GM21360 (cell line): ENCODE measurements around the gene INTS15.
A peak's percentile ranks its signal among the peaks of the same experiment; 100 is the strongest.
"Not testable (repeated sequence)": the region's sequence is repeated elsewhere in the genome, so short reads cannot be mapped to it uniquely, and the experiment has no call there.

ENCODE experiments used
- ATAC-seq: cut with Tn5 transposase; IDR thresholded peaks from one replicate; pipeline ENCODE4 v1.9.1; 2021; ENCODE audit warnings: mild to moderate bottlenecking, moderate library complexity; ENCODE audit not compliant: unreplicated experiment

The INTS15 gene

DNA sequence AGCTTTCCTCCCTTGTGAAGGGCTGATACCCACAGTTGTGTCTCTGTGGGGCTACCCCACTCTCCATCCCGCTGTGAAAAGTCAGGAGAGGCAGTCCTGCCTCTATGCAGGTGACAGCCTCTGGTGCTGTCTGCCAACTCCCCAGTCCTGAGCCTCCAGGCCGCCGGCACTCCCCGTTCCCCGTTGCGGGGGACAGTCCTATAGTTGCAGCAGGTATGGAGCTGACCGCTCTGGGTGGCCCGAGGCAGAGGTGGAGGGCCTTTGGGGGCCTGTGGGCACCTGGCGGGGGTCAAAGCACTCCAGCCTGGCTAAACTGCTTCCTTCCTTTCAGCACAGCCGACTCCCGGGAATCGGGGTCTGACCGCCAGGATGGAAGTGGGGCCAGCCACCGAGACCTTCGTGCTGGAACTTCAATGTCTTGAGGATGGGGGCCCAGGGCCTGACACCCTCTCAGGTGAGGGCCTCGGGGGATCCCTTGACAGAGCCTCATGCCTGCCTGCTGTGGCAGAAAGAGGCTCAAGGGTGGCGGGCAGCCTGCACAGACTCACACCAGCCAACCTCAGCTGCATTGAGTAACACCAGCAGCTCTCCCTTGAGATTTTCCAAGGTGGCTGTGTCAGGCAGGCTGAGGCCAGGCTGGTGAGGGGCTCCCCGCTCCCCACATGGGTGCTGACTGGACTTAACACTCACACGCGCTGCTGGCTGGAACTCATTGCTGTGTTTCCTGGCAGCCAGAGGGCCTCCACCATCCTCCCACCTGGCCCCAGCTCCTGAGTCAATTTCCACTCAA lies 27.2 kb downstream of the INTS15 start:
- ATAC-seq, result no peak

- ATAC-seq, result no peak
These were observed 28.8 kb downstream of the INTS15 start for GRCh38 chr7:6618621-6619020.

DNA sequence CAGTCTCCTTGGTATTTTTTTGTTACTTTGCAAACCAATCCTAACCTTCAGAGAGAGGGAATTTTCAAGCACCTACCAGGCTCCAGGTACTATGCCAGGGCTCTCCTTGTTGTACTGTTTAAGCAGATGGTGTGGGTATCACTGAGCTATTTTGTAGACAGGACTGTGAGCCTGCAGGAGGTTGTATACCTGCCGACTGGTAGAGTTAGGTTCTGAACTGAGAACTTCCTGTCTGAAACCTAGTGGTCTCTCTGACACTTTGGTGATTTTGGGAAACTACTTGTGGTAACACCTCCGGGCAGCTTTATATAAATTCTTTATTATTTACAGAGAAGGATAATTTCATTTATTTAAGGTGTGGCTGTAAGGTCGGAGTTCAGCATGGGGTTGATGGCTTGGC lies 30.1 kb downstream of the INTS15 start:
- ATAC-seq, result no peak

DNA sequence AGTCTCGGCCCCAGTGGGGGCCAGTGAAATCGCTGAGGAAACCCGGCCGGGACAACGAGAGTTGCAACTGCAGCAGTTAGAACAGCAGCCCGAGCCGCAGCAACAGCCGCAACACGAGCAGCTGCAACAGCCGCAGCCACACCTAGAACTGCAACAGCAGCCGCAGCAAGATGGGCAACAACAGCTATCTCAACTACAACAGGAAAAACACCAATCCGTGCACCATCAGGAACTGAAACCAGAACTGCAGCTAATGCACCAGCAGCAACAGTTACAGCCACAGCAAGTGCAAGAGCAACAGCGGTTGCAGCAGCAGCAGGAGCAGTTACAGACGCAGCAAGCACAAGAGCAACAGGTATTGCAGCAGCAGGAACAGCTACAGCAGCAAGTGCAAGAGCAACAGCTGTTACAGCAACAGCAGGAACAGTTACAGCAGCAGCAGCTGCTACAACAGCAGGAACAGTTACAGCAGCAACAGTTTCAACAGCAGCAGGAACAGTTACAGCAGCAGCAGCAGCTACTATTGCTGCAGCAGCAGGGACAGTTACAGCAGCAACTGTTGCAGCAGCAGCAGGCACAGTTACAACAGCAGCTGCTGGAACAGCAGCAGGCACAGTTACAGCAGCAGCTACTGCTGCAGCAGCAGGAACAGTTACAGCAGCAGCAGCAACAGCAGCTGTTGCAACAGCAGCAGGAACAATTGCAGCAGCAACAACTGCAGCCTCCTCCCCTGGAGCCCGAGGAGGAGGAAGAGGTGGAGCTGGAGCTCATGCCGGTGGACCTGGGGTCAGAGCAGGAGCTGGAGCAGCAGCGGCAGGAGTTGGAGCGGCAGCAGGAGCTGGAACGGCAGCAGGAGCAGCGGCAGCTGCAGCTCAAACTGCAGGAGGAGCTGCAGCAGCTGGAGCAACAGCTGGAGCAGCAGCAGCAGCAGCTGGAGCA lies 31.6 kb downstream of the INTS15 start:
- no peak for ATAC-seq

DNA sequence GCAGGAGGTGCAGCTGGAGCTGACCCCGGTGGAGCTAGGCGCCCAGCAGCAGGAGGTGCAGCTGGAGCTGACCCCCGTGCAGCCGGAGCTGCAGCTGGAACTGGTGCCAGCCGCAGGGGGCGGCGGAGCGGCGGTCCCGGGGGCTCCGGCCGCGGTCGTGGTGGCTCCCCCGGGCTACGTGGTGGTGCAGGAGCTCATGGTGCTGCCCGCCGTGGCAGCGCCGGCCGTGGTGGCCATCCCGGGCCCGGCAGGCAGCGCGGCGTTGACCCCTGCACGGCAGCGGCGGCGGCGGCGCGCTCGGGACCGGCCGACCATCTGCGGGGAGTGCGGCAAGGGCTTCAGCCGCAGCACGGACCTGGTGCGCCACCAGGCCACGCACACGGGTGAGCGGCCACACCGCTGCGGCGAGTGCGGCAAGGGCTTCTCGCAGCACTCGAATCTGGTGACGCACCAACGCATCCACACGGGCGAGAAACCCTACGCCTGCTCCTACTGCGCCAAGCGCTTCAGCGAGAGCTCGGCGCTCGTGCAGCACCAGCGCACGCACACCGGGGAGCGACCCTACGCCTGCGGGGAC lies 32.4 kb downstream of the INTS15 start:
- ATAC-seq, result no peak

DNA sequence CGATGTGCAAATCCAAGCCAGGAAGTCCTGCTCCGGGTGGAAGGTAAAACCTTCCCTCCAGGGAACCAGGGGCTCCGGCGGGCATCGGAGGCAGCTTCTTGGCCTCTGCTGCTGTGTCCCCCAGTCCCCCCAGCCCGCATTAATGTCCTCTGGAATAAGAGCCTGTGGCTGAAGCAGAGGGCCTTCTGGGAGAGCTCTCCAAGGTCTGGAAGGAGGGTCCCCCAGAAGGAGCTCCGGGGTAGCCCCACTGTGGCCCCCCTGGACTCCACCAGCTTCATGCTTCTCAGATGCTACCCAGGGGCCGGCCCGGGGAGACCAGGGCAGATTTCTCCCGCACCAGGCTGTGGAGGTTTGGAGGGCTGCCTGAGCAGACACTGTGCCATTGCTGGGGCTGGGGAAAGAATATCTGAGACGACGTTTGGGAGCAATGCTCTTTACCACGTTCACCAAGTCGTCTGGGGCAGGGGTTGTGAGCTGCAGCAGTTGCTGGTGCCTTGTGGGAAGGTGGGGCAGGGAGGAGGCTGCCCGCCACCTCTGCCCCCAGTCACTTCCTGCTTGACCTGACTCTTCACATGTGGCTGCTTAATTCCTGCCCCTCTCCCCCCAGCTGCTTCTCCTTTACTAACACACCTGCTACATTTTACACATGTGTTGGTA lies 33.9 kb downstream of the INTS15 start:
- no peak for ATAC-seq

- no peak for ATAC-seq
These were observed 34.4 kb downstream of the INTS15 start for GRCh38 chr7:6624246-6624611.

DNA sequence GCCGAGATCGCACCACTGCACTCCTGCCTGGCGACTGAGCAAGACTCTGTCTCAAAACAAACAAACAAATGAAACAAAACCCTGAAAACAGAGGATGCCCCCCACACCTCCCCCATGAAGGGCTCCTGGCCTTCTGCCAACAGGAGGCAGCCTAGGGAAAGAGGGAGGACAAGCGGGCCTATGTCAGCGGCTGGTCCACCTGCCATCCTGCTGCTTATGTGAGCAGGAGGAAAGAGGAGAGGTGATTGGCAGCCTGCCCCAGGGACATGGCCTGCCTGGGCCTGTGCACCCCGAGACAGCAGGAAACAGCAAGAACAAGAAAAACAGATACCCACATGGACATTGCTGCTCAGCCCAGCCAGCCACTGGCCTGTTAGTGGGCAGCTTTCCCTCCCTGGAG lies 38.2 kb downstream of the INTS15 start:
- no peak for ATAC-seq

- ATAC-seq, result no peak
These were observed 40.4 kb downstream of the INTS15 start for GRCh38 chr7:6630007-6630849.

DNA sequence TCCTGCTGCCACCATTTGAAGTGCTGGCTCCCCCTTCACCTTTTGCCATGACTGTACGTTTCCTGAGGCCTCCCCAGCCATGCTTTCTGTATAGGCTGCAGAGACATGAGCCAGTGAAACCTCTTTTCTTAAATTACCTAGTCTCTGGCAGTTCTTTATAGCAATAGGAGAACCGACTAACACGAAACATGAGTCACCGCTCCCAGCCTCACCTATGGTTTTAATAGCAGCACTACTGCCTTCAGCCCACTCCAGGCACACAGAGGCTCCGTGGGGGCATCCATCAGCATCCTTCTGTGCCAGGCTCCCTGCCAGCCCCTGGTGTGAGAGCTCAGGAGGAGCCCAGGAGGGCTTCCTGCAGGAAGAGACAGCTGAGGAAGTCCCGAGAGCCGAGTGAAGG lies 41.8 kb downstream of the INTS15 start:
- no peak for ATAC-seq

- no peak for ATAC-seq
These were observed 44.2 kb downstream of the INTS15 start for GRCh38 chr7:6634021-6634420.

DNA sequence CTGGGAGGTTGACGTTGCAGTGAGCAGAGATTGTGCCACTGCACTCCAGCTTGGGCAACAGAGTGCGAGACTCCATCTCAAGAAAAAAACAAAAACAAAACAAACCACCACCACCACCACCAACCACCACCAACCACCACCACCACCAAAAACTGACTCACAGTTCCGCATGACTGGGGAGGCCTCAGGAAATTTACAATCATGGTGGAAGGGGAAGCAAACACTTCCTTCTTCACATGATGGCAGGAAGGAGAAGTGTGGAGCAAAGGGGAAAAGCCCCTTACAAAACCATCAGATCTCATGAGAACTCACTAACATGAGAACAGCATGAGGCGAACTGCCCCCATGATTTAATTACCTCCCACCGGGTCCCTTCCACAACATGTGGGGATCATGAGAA lies 45.1 kb downstream of the INTS15 start:
- ATAC-seq, result not testable (repeated sequence)

DNA sequence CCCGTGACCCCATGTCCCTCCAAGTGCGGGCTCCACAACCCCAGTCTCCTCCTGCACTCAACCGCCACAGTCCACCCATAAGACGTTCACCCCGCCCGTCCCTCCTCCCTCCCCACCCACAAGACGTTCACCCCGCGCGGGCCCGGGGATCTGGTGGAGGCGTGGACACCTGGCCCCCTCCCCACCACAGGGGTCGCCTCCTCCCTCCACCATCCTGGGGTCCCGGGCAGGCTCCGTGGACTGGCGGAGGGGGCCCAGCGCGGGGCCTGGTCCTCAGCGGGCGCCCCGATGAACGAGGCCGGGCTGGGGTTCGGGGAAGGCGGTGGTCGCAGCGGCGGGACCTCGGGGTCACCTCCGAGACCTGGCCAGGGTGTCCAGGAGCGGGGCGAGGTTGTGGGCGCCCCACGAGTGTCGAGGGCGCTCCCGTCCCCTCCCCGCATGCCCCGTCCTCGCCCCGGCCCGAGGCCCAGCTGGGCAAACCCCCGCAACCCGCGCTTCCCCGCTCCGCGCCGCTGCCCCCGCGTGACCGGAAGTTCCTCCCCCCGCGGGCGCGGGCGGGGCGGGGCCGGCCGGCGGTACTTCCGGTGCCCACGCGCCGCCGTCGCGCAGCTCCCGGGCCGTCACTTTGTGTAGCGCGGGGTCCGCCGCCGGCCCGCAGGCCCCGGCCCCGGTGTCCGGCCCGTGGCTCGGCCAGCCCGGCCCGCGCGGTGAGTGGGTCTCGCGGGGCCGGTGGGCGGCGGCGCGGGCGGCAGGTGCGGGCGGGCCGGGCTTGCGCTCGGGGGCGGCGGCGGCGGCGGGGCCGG lies 47.1 kb downstream of the INTS15 start, which contains the start of gene ZNF316:
ZNF316 (plus strand) TSS at position 578 of the 803 bp plus-strand sequence. CDS start 5,092 bp downstream, outside the sequence.
- peak; percentile 46 for ATAC-seq

DNA sequence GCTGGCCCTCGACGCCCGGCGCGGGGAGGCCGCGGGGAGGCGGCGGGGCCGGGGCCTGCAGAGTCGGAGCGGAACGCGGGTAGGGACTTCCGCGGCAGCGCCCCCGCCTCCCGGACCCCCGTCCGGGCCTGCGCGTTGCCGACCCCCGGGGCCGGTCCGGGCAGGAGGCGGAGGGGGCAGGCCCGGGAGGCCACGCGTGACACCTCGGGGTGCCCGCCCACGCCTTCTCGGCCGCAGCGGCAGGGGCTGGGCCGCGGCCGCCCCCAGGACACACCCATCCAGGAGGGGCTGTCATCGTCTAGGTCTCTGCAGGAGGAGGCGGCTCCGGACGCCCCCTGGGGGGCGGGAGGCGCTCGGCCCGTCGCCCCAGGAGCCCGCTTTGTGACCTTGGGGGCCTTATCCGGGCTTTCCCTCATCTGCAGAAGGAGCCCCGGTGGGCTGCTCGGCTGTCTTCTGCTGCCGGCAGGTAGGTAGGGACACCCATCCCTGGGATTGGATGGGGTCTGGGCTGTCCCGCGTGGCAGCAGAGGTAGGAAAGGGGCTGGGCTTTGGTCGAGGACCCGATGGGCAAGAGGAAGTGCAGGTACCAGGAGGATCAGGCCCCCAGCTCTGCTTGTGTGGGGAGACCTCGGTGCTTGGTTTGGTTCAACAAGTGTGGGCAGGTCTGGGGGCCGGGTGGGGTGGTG lies 47.9 kb downstream of the INTS15 start:
- ATAC-seq, result peak; percentile 77

GRCh38 chr7:6639032-6639431 lies 49.2 kb downstream of the INTS15 start:
- no peak for ATAC-seq

GRCh38 chr7:6639627-6640026 lies 49.8 kb downstream of the INTS15 start:
- no peak for ATAC-seq

- ATAC-seq, result no peak
These were observed 50.5 kb downstream of the INTS15 start for GRCh38 chr7:6640246-6640721.

DNA sequence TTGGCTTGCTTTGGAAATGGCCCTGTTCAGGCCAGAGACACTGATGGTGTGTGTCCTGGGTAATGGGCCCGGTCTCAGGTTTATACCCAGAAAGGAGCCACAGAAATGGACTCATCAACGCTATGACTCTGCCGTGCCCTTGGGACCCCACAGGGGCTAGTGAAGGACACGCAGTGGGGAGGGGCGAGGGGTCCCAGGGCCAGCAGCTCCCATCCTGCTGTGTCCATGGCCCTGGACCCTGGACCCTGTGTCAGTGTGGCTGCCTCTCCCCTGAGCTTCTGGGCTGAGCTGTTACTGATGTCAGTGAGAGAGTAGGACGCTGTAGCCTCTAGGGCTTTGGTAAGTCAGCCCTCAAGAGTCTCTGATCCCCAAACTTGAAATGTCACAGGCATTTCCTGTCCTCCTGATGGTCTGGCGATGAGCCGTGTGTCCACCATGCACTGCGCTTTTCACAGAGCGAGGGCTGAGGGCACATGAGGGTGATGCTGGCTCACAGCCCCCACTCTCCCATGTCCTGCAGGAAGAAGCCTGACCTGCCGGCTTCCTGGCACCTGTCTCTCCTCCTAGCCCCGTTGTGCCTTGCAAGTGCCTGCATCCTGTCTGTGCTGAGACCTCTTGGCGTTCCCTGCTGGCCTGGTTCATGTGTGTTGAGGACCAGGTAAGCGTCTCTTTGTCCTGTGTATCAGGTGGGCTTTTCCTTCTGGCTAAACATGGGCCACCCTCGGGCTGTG lies 51.6 kb downstream of the INTS15 start:
- ATAC-seq, result no peak
